ENCODE data around the gene EMC1. TPM values are rescaled to one million over a fixed set of nuclear protein-coding genes. Genes with fewer than 3 reads are reported as not detected.

Gene EMC1
- total RNA-seq, 2 experiments from 2014 or later = 41.3 to 50.1 TPM

GRCh38 chr1:19179597-19180264, 71.6 kb downstream of the EMC1 start:
- Histone ChIP-seq H3K4me1 (ENCODE audit: insufficient read depth, low read length, poor library complexity, severe bottlenecking) (no peaks in the 10 kb centered on the region), H2AFZ (ENCODE audit: low read length) (no peak overlapping the region), H3K79me2 (ENCODE audit: insufficient read depth, low read depth, low read length) (no peaks in the 10 kb centered on the region), H3K4me2 (ENCODE audit: low read length) (no peak overlapping the region), H3K9me3 (ENCODE audit: low read length) (no peaks in the 10 kb centered on the region), H3K27ac (ENCODE audit: low read depth, low read length, poor library complexity, severe bottlenecking) (no peak overlapping the region), H3K4me3 (ENCODE audit: low read depth, low read length, poor library complexity, severe bottlenecking) (no peak overlapping the region), H3K9me2 (ENCODE audit: insufficient read depth, low read length) (no peaks in the 10 kb centered on the region), H3K36me3 (ENCODE audit: insufficient read depth, low read length) (peaks cover 100% of the 10 kb centered on the region), H4K20me1 (ENCODE audit: insufficient read depth, low read length) (no peaks in the 10 kb centered on the region)
- intact Hi-C loops (cut with micrococcal nuclease; ENCODE audit: unreplicated experiment) = loop anchor here (5.0 kb wide), 1 partner anchor 63 kb away; no protein-coding TSS in a partner anchor
- ChIA-PET POLR2A (interaction anchor here (0.8 kb wide), 1 partner anchor 11 kb away, joined by 3 read pairs; no protein-coding TSS in a partner anchor), CTCF (ENCODE audit: unreplicated experiment) (no interaction called here)
- peak; percentile 19 for DNase-seq (ENCODE audit: low spot score)
- TF ChIP-seq CTCF (conservative IDR thresholded peaks at IDR 0.05; ENCODE audit: low read length) (peak; percentile 58; the same call in 1 of the 2 replicates), EZH2phosphoT487 (IDR thresholded peaks at IDR 0.05; ENCODE audit: borderline replicate concordance, low read depth, low read length) (no peak)
- BruUV-seq (replicated peaks) = no TSS peak

DNA sequence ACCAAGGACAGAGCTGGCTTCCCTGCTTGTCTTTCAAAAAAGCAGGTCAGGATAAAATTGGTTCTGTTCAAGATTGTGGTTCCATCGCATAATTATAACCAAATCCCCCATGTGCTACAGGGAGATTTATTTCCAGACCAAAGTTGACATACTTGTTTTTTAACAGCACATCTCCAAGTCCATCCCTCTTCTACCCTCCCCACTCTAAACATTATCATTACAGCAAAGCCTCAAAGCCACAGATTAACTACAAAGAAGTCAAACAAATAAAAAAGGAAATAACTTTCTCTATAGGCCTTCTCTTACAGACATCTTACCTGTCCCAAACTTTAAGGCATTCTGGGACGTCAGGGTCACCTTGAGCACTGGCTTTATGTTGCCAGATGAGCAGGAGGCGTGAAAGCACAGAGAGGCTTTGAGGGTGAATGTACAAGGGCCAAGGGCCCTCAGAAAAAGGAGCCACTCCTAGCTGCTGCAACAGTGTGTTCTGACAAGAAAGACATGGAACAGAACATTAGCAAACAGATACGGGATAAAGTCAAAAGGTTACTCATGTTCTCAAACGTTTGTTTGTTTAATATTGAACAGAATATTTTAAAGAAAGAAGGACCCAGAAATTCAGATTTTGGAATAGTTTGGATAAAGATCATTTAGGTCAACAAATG, 72.5 kb downstream of the EMC1 start:
- no peak overlapping the region for H3K4me3 ChIP-seq (ENCODE audit: low read depth, low read length, poor library complexity, severe bottlenecking)
- no peak overlapping the region for H2AFZ ChIP-seq (ENCODE audit: low read length)
- H3K9me3 ChIP-seq (ENCODE audit: low read length) = no peaks in the 10 kb centered on the region
- BruUV-seq (replicated peaks) = no TSS peak
- TF ChIP-seq CTCF (conservative IDR thresholded peaks at IDR 0.05; ENCODE audit: low read length) (no peak), EZH2phosphoT487 (IDR thresholded peaks at IDR 0.05; ENCODE audit: borderline replicate concordance, low read depth, low read length) (no peak)
- H3K79me2 ChIP-seq (ENCODE audit: insufficient read depth, low read depth, low read length) = no peaks in the 10 kb centered on the region
- no peak for DNase-seq (ENCODE audit: low spot score)
- ChIA-PET POLR2A (no interaction called here), CTCF (ENCODE audit: unreplicated experiment) (no interaction called here)
- no peaks in the 10 kb centered on the region for H3K4me1 ChIP-seq (ENCODE audit: insufficient read depth, low read length, poor library complexity, severe bottlenecking)
- H3K9me2 ChIP-seq (ENCODE audit: insufficient read depth, low read length) = no peaks in the 10 kb centered on the region
- H4K20me1 ChIP-seq (ENCODE audit: insufficient read depth, low read length) = no peaks in the 10 kb centered on the region
- intact Hi-C loops (cut with micrococcal nuclease; ENCODE audit: unreplicated experiment) = loop anchor here (5.0 kb wide), 1 partner anchor 63 kb away; no protein-coding TSS in a partner anchor
- no peak overlapping the region for H3K27ac ChIP-seq (ENCODE audit: low read depth, low read length, poor library complexity, severe bottlenecking)
- H3K36me3 ChIP-seq (ENCODE audit: insufficient read depth, low read length) = peaks cover 100% of the 10 kb centered on the region
- no peak overlapping the region for H3K4me2 ChIP-seq (ENCODE audit: low read length)

DNA sequence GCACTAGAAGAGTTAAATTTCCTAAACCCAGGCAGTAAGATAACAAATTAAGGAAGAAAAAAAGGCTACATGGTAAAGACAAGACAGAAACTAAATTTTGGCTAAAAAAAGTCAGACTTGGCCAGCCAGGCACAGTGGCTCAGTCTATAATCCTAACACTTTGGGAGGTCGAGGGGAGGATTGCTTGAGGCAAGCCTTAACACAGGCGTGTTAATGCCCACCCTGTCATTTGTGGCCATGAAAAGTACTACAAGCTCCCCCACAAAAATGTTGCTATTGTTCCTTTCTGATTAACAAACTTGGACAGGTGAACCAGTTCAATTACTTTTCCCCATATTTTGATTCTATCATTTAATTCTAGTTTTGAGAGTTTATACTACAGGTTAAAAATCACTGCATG, 73.5 kb downstream of the EMC1 start:
- TF ChIP-seq EZH2phosphoT487 (IDR thresholded peaks at IDR 0.05; ENCODE audit: borderline replicate concordance, low read depth, low read length) (no peak), CTCF (conservative IDR thresholded peaks at IDR 0.05; ENCODE audit: low read length) (no peak)
- intact Hi-C loops (cut with micrococcal nuclease; ENCODE audit: unreplicated experiment) = loop anchor here (5.0 kb wide), 1 partner anchor 64 kb away; no protein-coding TSS in a partner anchor
- H2AFZ ChIP-seq (ENCODE audit: low read length) = no peak overlapping the region
- ChIA-PET POLR2A (interaction anchor here (0.7 kb wide), 1 partner anchor 8 kb away, joined by 4 read pairs; no protein-coding TSS in a partner anchor), CTCF (ENCODE audit: unreplicated experiment) (no interaction called here)
- peaks cover 100% of the 10 kb centered on the region for H3K36me3 ChIP-seq (ENCODE audit: insufficient read depth, low read length)
- H3K4me1 ChIP-seq (ENCODE audit: insufficient read depth, low read length, poor library complexity, severe bottlenecking) = no peaks in the 10 kb centered on the region
- no peak overlapping the region for H3K27ac ChIP-seq (ENCODE audit: low read depth, low read length, poor library complexity, severe bottlenecking)
- no peak for DNase-seq (ENCODE audit: low spot score)
- no TSS peak for BruUV-seq (replicated peaks)
- no peaks in the 10 kb centered on the region for H3K79me2 ChIP-seq (ENCODE audit: insufficient read depth, low read depth, low read length)
- H3K4me2 ChIP-seq (ENCODE audit: low read length) = no peak overlapping the region
- H3K9me2 ChIP-seq (ENCODE audit: insufficient read depth, low read length) = no peaks in the 10 kb centered on the region
- H4K20me1 ChIP-seq (ENCODE audit: insufficient read depth, low read length) = no peaks in the 10 kb centered on the region
- no peak overlapping the region for H3K4me3 ChIP-seq (ENCODE audit: low read depth, low read length, poor library complexity, severe bottlenecking)
- no peaks in the 10 kb centered on the region for H3K9me3 ChIP-seq (ENCODE audit: low read length)

Measured in OCI-LY7 (cell line).